T1000 (cell line): ENCODE measurements around the gene SPINT3.
"Not testable (repeated sequence)": the region's sequence is repeated elsewhere in the genome, so short reads cannot be mapped to it uniquely, and the experiment has no call there.

Source experiments
- DNase-seq: peaks from one replicate; lab custom pipeline; 2025; ENCODE audit warnings: mixed read lengths; lab: John Stamatoyannopoulos, UW

SPINT3 gene

DNA sequence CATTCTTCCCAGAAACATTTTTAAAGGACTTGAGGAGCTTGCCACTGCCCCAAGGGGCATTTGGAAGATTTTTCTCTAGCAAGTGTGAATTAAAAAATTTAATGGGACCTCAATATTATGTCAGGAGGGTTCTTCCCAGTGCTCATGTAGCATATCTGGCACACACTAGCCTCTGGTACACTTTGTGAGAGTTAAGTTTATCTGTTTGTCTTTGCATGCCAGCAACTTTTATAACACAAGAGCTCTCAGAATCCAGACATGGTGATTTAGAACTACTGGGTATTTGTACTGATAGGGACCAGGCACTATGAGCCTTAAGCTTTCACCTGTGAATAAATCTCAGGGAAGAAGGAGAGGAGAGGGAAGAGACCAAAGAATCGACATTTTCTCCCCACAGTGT is 12.9 kb downstream of the SPINT3 start:
- DNase-seq = no peak

DNA sequence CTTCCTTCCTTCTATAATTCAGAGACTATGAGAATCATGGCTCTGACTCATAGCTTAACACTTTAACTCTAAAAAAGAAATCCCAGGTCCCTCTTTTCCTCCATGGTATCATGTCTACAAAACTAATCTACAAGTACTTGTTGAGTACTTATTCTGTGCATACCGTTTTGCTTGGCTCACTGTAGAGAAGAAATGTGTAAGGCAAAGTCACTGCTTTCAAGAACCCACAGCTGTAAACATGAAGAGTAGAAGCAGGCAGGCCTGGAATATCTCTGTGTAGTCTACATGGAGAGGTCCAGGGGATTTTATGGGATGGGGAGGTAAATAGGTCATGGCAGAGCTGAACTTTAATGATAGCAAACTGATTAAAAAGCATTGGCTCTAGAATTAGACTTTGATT is 13.8 kb downstream of the SPINT3 start:
- DNase-seq = no peak

DNA sequence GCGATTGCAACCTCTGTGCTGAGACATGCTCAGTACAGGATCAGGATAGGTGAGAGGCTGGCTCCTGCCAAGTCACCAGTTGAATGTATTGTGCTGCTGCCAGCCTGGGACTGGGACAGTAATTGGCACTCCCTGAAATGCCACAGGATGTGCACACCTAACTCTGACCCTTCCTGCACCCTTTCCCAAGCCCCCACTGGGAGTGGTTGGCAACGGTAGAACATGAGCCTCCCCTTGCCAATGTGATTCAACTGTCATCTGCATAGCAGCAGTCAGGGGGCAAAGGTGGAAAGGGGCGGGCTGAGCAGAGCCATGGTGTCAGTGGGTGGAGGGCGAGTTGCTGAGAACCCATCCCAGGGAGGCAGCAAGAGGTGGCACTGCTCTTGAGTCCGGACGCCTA is 15.4 kb downstream of the SPINT3 start:
- DNase-seq = no peak

DNA sequence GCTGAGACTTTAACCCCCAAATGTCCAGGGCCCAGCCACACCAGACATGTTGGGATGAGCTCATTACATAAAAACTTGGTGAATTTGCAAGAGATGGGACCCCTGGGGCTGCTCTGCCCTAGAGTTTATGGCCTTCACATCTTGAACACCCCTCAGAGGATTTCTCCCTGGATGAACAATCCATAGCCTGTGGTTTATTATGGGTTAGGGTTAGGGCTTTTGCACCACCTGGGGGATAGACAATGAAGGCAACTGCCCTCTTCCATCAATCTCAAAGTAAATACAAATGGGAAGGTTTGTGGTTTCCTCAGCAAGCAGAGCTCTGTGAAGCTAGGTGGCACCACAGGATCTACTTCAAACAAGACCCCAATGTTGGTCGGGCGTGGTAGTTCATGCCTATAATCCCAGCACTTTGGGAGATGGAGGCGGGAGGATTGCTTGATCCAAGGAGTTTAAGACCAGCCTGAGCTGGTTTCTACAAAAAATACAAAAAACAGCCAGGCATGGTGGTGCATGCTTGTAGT is 17.4 kb downstream of the SPINT3 start:
- DNase-seq = no peak

DNA sequence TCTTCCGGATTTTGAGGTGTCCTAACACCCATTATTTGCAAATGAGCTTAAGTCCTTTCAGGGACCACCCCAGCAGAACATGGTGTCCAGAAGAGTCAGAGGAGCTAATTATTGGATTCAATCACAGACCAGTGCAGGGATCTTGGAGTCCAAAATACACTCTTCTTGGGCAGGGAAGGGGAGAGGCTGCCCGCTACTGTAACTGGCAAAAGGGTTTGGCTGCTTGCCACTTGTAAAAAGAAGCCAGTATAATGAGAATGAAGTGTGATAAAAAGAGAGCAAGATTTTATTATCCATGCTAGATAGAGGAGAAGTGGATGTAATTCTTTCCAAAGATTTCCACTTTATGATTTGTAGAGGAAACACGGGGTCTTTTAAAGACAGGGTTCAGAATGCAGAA is 19.3 kb downstream of the SPINT3 start:
- DNase-seq = no peak

DNA sequence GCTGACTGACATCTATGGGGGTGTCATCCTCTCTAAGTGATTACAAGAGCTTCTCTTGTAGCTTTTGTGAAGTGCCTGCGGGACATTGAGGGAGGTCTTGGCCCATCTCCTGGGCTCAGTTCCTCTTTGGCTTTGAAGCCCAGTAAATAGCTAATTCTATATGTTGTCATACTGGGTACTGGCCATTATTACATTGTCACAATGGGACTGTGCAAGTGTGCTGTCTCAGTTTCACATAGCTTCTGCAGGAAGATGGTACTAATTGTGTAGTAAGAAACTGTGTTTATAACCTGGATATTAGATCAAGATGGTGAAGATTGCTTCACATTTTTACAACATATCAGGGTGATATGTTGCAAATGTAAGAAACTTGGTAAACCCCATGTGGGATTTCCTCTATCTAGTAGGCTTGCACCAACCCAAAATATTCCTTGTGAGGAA is 19.9 kb downstream of the SPINT3 start:
- no peak for DNase-seq

DNA sequence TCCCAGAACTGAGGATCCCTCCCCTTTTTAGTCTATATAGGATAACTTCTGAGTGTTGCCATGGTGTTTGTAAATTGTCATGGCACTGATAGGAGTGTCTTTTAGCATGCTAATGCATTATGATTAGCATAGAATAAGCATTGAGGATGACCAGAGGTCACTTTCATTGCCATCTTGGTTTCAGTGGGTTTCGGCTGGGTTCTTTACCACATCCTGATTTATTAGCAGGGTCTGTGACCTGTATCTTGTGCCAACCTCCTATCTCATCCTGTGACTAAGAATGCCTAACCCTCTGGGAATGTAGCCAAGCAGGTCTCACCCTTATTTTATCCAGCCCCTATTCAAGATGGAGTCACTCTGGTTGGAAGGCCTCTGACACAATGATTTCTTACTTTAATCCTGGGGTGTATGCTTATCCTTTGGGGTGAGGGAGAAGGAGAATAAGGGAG is 26.3 kb downstream of the SPINT3 start:
- no peak for DNase-seq

DNA sequence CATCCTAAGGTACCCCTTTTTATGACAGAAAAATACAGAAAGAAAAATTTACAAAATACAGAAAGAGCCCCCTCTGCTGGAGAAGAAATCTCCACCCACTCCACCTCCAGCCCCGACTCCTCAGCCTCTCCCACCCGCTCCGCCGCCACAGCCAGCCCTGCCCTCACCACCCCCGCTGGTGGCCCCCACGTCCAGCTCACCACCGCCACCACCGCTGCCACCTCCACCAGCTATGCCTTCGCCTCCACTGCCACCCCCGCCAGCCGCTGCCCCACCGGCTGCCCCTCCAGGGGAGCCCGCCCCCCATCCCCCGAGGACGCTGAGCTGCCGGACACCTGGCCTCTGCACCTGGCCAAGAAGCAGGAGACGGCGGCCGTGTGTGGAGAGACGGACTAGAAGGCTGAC is 28.2 kb downstream of the SPINT3 start:
- no peak for DNase-seq

DNA sequence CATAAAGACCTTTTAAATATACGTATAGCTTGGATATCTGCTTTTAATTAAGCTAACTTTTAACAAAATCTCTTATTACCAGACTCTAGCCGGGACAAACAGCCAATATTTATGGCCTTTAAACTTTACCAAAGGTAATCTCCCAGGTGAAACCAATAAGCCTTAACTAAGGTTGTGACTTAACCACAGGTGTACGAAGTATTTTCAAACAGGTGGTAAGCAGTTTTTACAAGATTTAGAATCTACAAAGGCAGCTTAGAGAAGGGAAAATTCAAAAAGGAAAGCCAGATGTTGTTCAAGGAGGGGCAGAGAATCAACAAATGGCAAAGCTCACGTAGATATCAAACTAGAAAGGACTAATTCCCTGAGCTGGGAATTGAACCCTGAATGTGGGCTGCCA is 30.0 kb downstream of the SPINT3 start:
- no peak for DNase-seq

DNA sequence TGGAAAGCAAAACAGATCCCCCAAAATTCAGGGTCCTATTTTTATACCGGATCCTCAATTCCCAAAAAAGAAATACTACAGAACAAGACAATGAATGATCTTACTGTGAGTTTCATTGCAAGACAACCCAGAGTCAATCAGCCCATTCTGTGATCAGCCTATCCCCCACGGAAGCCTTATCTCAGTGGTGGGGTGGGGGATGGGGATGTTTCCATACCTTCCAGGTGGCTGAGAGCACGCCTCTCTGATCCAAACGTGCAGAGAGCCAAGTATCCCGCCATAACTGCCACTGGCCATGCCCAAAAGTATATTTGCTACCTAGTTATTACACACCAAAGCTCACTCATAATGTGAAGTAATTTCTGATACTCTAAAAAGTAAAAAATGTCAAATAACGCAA is 30.7 kb downstream of the SPINT3 start:
- no peak for DNase-seq

DNA sequence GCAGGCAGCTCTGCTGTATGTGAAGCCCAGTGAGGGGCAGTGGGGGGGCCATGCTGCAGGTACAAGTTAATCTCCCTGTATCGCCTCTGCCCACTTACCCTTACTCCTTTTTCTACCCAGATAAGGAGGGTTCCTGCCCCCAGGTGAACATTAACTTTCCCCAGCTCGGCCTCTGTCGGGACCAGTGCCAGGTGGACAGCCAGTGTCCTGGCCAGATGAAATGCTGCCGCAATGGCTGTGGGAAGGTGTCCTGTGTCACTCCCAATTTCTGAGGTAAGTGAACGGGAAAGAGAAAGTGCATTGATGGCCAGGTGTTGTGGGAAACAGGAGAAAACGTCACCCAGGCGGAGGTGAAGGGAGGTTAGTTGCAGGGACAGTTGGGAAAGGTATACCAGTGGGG is 35.6 kb downstream of the SPINT3 start:
- DNase-seq = no peak

DNA sequence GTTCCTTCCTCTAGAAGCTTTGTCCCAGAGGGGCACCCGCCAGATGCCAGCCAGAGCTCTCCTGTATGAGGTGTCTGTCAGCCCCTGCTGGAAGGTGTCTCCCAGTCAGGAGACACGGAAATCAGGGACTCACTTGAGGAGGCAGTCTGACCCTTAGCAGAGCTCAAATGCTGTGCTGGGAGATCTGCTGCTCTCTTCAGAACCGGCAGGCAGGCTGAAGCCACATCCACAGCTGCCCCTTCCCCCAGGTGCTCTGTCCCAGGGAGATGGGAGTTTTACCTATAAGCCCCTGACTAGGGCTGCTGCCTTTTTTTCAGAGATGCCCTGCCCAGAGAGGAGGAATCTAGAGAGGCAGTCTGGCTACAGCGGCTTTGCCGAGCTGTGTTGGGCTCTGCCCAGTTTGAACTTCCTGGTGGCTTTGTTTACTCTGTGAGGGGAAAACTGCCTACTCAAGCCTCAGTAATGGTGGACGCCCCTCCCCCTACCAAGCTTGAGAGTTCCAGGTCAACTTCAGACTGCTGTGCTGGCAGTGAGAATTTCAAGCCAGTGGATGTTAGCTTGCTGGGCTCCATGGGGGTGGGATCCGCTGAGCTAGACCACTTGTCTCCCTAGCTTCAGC is 37.8 kb downstream of the SPINT3 start:
- DNase-seq = not testable (repeated sequence)

DNA sequence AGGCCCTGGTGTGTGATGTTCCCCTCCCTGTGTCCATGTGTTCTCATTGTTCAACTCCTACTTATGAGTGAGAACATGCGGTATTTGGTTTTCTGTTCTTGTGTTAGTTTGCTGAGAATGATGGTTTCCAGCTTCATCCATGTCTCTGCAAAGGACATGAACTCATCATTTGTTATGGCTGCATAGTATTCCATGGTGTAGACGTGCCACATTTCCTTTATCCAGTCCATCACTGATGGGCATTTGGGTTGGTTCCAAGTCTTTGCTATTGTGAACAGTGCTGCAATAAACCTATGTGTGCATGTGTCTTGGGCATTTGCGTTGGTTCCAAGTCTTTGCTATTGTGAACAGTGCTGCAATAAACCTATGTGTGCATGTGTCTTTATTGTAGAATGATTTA is 43.1 kb downstream of the SPINT3 start:
- not testable (repeated sequence) for DNase-seq

DNA sequence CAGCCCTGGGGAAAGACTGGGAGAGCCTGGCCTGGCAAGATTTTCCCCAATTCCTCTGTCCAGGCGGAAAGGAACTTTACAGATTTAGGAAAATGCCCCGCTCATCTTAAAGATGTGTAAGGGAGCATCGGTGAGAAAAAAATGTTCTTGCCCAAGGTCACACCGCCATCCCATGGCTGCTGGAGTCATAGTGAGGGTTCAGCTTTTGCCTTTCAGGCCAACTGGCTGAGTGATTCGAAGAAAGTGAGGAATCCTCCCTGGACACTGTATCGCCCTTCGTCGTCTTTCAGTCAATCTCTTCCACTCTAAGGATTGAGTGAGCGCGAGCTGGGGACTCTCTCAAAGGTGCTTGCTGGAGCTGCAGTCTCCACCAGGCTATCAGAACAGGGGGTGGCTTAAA is 44.5 kb downstream of the SPINT3 start:
- DNase-seq = no peak

DNA sequence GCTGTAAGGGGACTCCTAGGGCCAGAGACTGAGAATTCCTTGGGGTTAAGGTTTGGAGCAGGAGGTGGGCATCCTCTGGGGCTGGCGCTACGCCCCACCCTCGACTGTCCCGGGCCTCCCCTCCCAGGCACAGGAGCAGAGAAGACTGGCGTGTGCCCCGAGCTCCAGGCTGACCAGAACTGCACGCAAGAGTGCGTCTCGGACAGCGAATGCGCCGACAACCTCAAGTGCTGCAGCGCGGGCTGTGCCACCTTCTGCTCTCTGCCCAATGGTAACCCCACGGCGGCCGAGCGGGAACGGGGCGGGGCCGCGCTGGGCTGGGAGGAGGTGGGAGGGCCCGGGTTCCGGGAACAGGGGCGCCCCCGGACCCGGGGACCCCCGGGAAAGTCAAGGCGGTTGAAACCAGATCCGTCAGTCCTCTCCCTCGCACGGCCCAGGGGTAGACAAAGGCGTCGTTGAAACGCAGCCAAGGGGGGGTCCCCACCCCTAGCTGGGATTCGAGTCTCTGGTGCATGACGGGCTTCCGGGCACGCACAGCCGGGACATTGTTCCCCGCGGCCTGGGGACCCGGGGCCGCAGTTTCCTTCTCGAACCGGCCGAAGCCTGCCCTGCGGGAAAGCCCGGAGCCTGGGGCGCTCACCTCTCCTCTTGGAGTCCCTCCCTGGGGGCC is 45.0 kb downstream of the SPINT3 start:
- DNase-seq = no peak

DNA sequence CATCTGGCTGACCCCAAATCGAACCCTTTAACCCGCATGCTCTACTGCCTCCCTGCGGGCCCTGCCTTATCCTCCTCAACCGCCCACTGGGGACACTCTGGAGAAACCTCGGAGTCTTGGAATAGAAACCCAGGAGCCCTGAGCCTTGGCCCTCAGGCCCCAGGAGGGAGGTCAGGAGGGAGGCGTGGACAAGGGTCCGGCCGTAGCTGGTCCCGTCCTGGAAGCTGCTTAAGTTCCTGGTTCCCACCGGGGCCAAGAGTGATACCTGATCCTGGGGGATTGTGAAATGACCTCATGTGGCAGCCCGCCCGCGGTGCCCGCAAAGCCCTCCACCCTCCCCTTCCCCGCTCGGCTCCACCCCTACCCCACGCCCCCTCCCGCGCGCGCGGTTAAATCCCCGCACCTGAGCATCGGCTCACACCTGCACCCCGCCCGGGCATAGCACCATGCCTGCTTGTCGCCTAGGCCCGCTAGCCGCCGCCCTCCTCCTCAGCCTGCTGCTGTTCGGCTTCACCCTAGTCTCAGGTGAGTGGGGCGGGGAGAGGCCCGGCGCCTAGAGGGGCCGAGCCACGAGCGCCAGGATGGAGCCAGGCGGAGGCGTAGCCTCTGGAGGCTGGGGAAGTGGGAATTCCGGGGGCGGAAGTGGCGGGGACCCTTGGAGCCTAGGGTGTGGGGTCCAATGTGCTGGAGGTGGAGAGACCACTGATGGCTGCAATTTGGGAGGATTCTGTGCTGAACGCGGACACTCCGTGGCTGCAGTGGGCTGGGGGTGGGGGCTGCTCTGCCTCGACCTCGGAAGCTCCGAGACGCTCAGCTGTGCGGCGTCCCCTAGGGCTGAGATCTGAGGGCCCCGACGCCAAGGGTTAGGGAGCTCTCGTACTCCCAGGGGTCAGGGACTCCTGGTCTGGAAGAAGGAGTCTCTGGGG is 45.8 kb downstream of the SPINT3 start, which contains the start of gene WFDC2:
TSS of gene WFDC2 (plus strand) at position 418 of the 926 bp plus-strand sequence. CDS start at position 447, 29 bp downstream.
- no peak for DNase-seq

DNA sequence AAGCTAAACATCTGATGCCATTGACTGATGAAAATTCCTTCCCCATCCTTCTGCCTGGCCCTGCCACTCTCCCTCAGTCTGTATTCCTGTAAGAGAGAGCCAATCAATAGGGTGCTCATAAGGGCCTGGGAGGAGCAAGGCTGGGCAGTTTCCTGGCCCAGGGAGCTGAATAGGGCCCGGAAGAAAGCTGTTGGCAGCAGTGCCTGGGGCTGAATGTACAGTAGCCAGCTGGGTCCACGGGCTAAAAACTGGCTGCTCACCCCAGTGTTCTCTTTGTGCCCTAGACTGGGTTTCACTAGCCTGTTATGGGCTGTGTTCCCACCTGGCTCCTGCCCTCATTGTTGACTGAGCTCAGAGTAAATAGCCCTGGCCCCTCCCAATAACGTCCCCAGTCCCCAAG is 47.6 kb downstream of the SPINT3 start:
- no peak for DNase-seq

DNA sequence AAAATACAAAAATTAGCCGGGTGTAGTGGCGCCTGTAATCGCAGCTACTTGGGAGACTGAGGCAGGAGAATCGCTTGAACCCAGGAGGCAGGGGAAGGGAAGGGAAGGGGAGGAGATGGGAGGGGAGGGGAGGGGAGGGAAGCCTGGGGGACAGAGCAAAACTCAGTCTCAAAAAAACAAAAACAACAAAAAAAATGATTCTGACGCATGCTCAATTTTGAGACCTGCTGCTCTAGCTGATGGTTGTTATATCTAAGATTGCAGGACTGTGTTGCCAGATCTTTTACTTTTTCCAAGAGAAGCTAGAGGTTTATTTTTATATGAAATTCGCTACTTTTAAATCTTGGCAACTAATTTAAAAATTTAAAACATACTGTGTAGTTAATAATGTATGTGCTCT is 48.2 kb downstream of the SPINT3 start:
- DNase-seq = no peak

DNA sequence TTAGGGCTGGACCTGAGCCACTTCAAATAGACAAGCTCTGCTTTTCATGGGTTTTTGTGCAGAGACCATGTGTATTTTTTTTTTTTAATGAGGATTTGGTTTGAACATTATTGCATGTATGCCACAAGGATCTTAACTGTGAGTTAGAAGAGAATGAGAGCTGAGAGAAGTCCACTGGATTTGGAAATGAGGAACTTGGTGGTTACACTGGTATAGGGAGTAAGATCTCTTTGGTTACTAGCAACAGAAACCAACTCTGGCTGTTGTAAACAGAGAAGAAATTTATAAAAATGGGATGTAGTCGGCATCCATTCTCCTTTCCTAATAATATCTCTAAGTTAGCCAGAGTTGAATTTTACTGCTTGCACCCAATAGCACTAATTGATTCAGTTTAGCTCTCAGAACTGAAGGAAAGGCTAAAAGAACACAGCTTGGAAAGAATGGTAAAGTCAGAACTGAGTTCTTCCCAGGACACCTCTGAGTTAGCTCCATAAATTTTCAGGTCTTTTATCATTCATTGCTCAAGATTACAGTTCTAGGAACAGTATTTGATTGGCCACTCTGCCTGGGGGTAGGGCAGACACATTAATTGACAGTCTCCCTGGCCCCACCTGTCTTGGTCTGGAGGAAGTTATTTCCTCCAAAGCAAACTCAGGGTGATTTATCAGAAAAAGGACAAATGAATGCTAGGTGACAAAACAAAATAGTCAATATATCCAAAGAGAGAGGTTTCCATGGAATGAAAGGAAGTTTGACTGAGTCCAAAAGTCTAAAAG is 49.7 kb downstream of the SPINT3 start:
- no peak for DNase-seq

DNA sequence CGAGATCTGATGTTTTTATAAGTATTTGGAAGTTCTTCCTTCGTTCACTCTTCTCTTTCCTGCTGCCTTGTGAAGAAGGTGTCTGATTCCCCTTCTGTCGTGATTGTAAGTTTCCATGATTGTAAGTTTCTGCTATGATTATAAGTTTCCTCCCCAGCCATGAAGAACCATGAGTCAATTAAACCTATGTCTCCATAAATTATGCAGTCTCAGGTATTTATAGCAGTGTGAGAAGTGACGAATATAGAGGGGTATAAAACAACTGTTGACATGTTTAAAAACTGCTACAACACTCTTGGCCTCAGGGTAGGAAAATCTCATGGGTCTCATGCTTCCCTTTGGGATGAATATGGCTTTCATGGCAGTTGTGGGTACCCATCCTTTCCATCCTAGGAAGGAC is 51.7 kb downstream of the SPINT3 start:
- no peak for DNase-seq

DNA sequence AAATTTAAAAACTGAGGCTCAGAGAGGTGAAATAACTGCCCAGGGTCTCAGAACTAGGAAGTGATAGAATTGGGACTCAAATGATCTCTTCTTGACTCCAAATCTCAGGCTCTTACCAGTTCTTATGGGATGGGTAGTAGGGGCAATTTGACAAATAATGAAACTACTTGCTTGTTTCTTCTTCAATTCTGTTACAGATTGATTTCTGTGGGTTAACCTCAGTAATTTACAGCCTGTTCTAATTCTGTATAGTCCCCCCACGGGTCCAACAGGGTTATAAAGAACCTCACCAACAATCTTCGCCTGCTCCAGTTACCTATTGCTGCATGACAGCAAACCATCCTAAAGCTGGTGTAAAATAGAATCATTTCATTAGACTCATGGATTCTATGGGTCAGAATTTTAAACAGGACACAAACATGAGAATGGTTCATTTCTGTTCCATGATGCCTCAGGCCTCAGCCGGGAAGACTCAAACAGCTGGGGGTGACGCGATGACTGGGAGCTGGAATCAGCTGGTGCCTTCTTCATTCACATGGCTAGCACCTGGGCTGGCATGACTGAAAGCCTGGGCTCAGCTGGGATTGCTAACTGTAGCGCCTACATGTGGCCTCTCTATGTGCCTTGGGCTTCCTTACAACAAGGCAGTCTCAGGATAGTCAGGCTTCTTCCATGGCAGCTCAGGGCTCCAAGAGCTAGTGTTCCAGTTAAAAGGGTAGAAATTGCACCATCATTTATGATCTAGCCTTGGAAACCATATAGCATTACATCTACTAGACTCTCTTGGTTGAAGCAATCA is 52.5 kb downstream of the SPINT3 start:
- DNase-seq = no peak
